GM18511 (cell line): Measurements from ENCODE around the gene CLEC11A.
"Not testable (repeated sequence)": the region's sequence is repeated elsewhere in the genome, so short reads cannot be mapped to it uniquely, and the experiment has no call there.

Experiments
- ATAC-seq: cut with Tn5 transposase; IDR thresholded peaks from one replicate; pipeline ENCODE4 v1.9.1; 2021; ENCODE audit warnings: mild to moderate bottlenecking, moderate library complexity; ENCODE audit not compliant: unreplicated experiment

The CLEC11A gene

GRCh38 chr19:50753879-50754278, 30.7 kb downstream of the CLEC11A start:
- ATAC-seq: no peak

- not testable (repeated sequence) for ATAC-seq
Measured at GRCh38 chr19:50756244-50756643, 33.1 kb downstream of the CLEC11A start.

DNA sequence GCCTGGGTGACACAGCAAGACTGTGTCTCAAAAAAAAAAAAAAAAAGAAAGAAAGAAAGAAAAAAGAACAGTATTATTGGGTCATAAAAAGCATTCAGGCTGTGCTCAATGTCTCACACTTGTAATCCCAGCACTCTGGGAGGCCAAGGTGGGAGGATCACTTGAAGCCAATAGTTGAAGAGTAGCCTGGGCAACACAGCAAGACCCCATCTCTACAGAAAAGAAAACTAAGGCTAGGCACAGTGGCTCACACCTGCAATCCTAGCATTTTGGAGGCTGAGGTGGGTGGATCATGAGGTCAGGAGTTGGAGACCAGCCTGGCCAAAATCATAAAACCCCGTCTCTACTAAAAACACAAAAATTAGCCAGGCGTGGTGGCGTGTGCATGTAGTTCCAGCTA, 34.5 kb downstream of the CLEC11A start:
- not testable (repeated sequence) for ATAC-seq

- not testable (repeated sequence) for ATAC-seq
Measured at GRCh38 chr19:50759076-50759475, 35.9 kb downstream of the CLEC11A start.

- ATAC-seq: no peak
Measured at GRCh38 chr19:50759886-50760285, 36.7 kb downstream of the CLEC11A start.

DNA sequence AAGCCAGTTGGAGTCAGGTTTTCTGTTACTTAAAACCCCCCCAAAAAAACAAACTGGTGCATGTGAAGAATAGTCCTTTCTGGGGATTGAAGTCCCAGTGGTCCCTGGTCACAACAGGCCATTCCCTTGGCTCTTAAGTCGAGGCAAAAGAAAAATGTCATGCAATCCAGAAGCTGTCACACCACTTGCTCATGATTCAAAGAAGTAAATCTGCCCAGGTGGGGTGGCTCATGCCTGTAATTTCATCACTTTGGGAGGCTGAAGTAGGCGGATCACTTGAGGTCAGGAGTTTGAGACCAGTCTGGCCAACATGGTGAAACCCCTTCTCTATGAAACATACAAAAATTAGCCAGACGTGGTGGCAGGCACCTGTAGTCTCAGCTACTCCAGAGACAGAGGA, 38.3 kb downstream of the CLEC11A start:
- not testable (repeated sequence) for ATAC-seq

- ATAC-seq: not testable (repeated sequence)
Measured at GRCh38 chr19:50763521-50763920, 40.4 kb downstream of the CLEC11A start.

- no peak for ATAC-seq
Measured at GRCh38 chr19:50764409-50764808, 41.2 kb downstream of the CLEC11A start.

GRCh38 chr19:50766746-50767145, 43.6 kb downstream of the CLEC11A start:
- ATAC-seq: not testable (repeated sequence)

GRCh38 chr19:50767263-50767662, 44.1 kb downstream of the CLEC11A start:
- not testable (repeated sequence) for ATAC-seq

GRCh38 chr19:50768277-50768676, 45.1 kb downstream of the CLEC11A start:
- ATAC-seq: no peak

DNA sequence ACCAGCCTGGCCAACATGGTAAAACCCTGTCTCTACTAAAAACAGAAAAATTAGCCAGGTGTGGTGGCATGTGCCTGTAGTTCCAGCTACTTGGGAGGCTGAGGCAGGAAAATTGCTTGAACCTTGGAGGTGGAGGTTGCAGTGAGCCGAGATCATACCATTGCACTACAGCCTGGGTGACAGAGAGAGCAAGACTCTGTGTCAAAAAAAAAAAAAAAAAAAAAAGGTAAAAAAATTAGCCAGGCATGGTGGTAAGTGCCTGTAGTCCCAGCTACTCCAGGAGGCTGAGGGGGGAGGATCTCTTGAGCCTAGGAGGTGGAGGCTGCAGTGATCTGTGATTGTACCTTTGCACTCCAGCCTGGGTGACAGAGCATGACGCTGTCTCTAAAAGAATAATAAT, 47.0 kb downstream of the CLEC11A start, which contains the start of gene GPR32:
GPR32 (plus strand) TSS at position 301 of the 400 bp plus-strand sequence. CDS start 137 bp downstream, outside the sequence.
- not testable (repeated sequence) for ATAC-seq

DNA sequence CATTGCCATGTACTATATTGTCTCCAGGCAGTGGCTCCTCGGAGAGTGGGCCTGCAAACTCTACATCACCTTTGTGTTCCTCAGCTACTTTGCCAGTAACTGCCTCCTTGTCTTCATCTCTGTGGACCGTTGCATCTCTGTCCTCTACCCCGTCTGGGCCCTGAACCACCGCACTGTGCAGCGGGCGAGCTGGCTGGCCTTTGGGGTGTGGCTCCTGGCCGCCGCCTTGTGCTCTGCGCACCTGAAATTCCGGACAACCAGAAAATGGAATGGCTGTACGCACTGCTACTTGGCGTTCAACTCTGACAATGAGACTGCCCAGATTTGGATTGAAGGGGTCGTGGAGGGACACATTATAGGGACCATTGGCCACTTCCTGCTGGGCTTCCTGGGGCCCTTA, 47.7 kb downstream of the CLEC11A start:
- no peak for ATAC-seq

DNA sequence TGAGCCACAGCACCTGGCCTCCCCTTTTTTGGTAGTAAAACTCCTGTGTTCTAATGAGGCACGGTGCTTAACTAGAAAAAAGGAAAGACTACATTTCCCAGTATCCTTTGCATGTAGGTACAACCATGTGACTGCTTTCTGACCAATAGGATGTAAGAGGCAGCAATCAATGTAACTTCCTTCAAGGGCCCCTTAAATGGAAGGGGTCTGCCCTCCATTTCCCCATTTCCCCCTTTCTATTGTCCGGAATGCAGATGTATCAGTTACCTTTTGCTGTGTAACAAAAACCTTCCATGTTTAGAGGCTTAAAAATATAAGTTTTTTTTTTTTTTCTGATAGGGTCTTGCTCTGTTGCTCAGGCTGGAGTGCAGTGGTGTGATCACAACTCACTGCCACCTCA, 49.3 kb downstream of the CLEC11A start:
- ATAC-seq: no peak

DNA sequence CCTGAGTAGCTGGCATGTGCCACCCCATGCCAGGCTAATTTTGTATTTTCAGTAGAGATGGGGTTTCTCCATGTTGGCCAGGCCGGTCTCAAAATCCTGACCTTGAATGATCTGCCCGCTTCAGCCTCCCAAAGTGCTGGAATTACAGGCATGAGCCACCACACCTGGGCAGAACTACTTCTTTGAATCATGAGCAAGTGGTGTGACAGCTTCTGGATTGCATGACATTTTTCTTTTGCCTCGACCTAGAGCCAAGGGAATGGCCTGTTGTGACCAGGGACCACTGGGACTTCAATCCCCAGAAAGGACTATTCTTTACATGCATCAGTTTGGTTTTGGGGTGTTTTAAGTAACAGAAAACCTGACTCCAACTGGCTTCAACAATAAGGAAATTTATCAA, 49.7 kb downstream of the CLEC11A start:
- ATAC-seq: not testable (repeated sequence)

DNA sequence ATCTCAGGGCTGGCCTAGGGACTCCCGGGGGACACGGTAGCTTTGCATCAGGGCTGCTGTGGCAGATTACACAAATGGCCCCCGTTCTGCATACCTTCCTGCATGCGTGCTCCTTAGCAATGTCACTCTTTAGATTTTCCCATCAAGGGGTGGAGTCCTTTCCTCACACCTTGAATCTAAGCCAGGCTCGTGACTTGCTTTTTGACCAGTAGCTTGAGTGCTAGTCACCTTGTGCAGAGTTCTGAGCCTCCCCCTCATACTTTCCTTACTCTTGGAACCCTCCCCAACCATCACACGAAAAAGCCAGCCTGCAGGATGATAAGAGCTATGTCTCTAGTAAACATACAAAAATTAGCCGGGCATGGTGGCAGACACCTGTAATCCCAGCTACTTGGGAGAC, 50.3 kb downstream of the CLEC11A start:
- ATAC-seq: not testable (repeated sequence)
